SK-N-MC (cell line): ENCODE results near the gene PRDX4.

Experiments
- EZH2 ChIP-seq: fragments of 200-600 bp; sonication (generic); IDR thresholded peaks from one replicate; pipeline ENCODE4 v1.6.1; 2017; ENCODE audit warnings: antibody characterized with exemption
- POLR2AphosphoS5 ChIP-seq: IDR thresholded peaks from 2 replicates; pipeline ENCODE4 v1.6.1; 2012; ENCODE audit warnings: mild to moderate bottlenecking, low read depth, low read length, borderline replicate concordance

DNA sequence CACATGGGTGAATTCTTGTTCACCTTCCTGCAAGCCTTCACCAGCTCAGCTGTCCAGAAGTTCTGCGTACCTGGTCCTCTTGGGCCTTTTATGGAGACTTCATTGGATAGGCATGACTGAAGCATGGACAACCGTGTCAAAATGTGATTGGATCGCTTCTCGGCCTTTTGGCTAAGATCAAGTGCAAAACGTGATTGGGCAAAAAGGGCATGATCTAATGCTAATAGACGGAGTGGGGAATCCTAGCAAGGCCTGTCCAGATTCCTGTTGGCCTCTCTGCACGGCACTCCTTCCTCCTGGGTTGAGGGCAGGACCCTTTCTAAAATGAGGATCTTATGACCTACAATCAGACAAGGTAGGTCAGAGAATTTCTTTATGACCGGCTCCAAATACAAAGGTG is 24.9 kb downstream of the PRDX4 start:
- TF ChIP-seq EZH2 (no peak), POLR2AphosphoS5 (no peak)
